ENCODE data around the gene TNFAIP8L3. TPM values are rescaled to one million over a fixed set of nuclear protein-coding genes. Genes with fewer than 3 reads are reported as not detected.

The TNFAIP8L3 gene
- total and polyA plus RNA-seq, 4 donors: 24.5 to 48.4 (median 27.2) TPM

- no peak overlapping the region for H3K27ac ChIP-seq (ENCODE audit: low read depth in 1 of 2, low read length in 2 of 2)
- 30 to 39% methylated on average over 4 of the region's 4 CpGs for WGBS, 2 donors
- DNase-seq: no peak
- no peak overlapping the region for H3K4me3 ChIP-seq (ENCODE audit: low read length in 2 of 2)
- ATAC-seq (ENCODE audit: low FRiP score): no peak
- H3K36me3 ChIP-seq (ENCODE audit: control insufficient read depth in 1 of 2, insufficient read depth in 2 of 2, low read length in 1 of 2): no peaks in the 10 kb centered on the region
- intact Hi-C loops (cut with DNase I): no loop called here
- H3K27me3 ChIP-seq (ENCODE audit: control insufficient read depth in 1 of 2, insufficient read depth in 2 of 2, low read length in 1 of 2): no peaks in the 10 kb centered on the region
- no peaks in the 10 kb centered on the region for H3K9me3 ChIP-seq (ENCODE audit: control insufficient read depth, low read length)
- no peaks in the 10 kb centered on the region for H3K4me1 ChIP-seq (ENCODE audit: control insufficient read depth in 1 of 2, insufficient read depth in 2 of 2, low read length in 2 of 2)
Measured at GRCh38 chr15:51024735-51025453, 69.8 kb downstream of the TNFAIP8L3 start.

DNA sequence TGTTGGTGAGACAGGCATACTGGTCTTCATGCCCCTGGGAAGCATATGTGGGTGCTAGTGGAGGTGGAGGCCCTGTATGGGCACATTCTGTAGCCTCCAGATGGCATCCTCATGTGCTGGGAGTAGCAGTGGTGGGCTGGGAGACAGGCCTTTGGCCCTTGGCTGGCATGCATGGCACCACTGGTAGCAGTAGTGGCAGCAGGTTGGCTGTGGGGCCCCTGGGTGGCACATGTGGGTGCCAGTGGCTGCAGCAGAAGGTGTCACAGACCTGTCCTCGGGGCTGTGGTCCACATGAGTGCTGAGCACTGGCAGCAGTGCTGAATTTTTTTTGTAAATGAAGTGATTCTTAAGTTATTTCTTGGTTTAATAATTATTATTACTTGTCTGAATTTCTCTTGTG, 71.2 kb downstream of the TNFAIP8L3 start:
- WGBS, 2 donors: 98 to 100% methylated on average over 1 of the region's 1 CpG

GRCh38 chr15:51022206-51022605, 72.5 kb downstream of the TNFAIP8L3 start:
- DNase-seq (no peak), ATAC-seq (ENCODE audit: low FRiP score) (no peak)
- no peaks in the 10 kb centered on the region for H3K27me3 ChIP-seq (ENCODE audit: control insufficient read depth in 1 of 2, insufficient read depth in 2 of 2, low read length in 1 of 2)
- H3K4me3 ChIP-seq (ENCODE audit: low read length in 2 of 2): no peak overlapping the region
- H3K36me3 ChIP-seq (ENCODE audit: control insufficient read depth in 1 of 2, insufficient read depth in 2 of 2, low read length in 1 of 2): no peaks in the 10 kb centered on the region
- no peaks in the 10 kb centered on the region for H3K4me1 ChIP-seq (ENCODE audit: control insufficient read depth in 1 of 2, insufficient read depth in 2 of 2, low read length in 2 of 2)
- H3K27ac ChIP-seq (ENCODE audit: low read depth in 1 of 2, low read length in 2 of 2): no peak overlapping the region
- no peaks in the 10 kb centered on the region for H3K9me3 ChIP-seq (ENCODE audit: control insufficient read depth, low read length)
- intact Hi-C loops (cut with DNase I): no loop called here

More for the DNA sequence above, 71.2 kb downstream of the TNFAIP8L3 start:
- no peaks in the 10 kb centered on the region for H3K27me3 ChIP-seq (ENCODE audit: control insufficient read depth in 1 of 2, insufficient read depth in 2 of 2, low read length in 1 of 2)
- intact Hi-C loops (cut with DNase I): no loop called here
- ATAC-seq (ENCODE audit: low FRiP score) (no peak), DNase-seq (no peak)
- no peaks in the 10 kb centered on the region for H3K9me3 ChIP-seq (ENCODE audit: control insufficient read depth, low read length)
- H3K36me3 ChIP-seq (ENCODE audit: control insufficient read depth in 1 of 2, insufficient read depth in 2 of 2, low read length in 1 of 2): no peaks in the 10 kb centered on the region
- H3K27ac ChIP-seq (ENCODE audit: low read depth in 1 of 2, low read length in 2 of 2): no peak overlapping the region
- no peaks in the 10 kb centered on the region for H3K4me1 ChIP-seq (ENCODE audit: control insufficient read depth in 1 of 2, insufficient read depth in 2 of 2, low read length in 2 of 2)
- no peak overlapping the region for H3K4me3 ChIP-seq (ENCODE audit: low read length in 2 of 2)

GRCh38 chr15:51016615-51017014, 78.1 kb downstream of the TNFAIP8L3 start:
- H3K27ac ChIP-seq (ENCODE audit: low read depth in 1 of 2, low read length in 2 of 2): no peak overlapping the region
- WGBS, 2 donors: 3 to 10% methylated on average over 1 of the region's 1 CpG
- no peaks in the 10 kb centered on the region for H3K27me3 ChIP-seq (ENCODE audit: control insufficient read depth in 1 of 2, insufficient read depth in 2 of 2, low read length in 1 of 2)
- no peaks in the 10 kb centered on the region for H3K4me1 ChIP-seq (ENCODE audit: control insufficient read depth in 1 of 2, insufficient read depth in 2 of 2, low read length in 2 of 2)
- H3K36me3 ChIP-seq (ENCODE audit: control insufficient read depth in 1 of 2, insufficient read depth in 2 of 2, low read length in 1 of 2): no peaks in the 10 kb centered on the region
- intact Hi-C loops (cut with DNase I): no loop called here
- H3K9me3 ChIP-seq (ENCODE audit: control insufficient read depth, low read length): no peaks in the 10 kb centered on the region
- no peak for DNase-seq
- no peak overlapping the region for H3K4me3 ChIP-seq (ENCODE audit: low read length in 2 of 2)
- ATAC-seq (ENCODE audit: low FRiP score): no peak

- no peak overlapping the region for H3K4me3 ChIP-seq (ENCODE audit: low read length in 2 of 2)
- no peak overlapping the region for H3K27ac ChIP-seq (ENCODE audit: low read depth in 1 of 2, low read length in 2 of 2)
- intact Hi-C loops (cut with DNase I): no loop called here
- H3K4me1 ChIP-seq (ENCODE audit: control insufficient read depth in 1 of 2, insufficient read depth in 2 of 2, low read length in 2 of 2): no peaks in the 10 kb centered on the region
- H3K36me3 ChIP-seq (ENCODE audit: control insufficient read depth in 1 of 2, insufficient read depth in 2 of 2, low read length in 1 of 2): no peaks in the 10 kb centered on the region
- ATAC-seq (ENCODE audit: low FRiP score): no peak
- no peaks in the 10 kb centered on the region for H3K27me3 ChIP-seq (ENCODE audit: control insufficient read depth in 1 of 2, insufficient read depth in 2 of 2, low read length in 1 of 2)
- no peak for DNase-seq
- H3K9me3 ChIP-seq (ENCODE audit: control insufficient read depth, low read length): no peaks in the 10 kb centered on the region
- WGBS, 2 donors: 48 to 51% methylated on average over 1 of the region's 1 CpG
Measured at GRCh38 chr15:51011212-51011611, 83.5 kb downstream of the TNFAIP8L3 start.

DNA sequence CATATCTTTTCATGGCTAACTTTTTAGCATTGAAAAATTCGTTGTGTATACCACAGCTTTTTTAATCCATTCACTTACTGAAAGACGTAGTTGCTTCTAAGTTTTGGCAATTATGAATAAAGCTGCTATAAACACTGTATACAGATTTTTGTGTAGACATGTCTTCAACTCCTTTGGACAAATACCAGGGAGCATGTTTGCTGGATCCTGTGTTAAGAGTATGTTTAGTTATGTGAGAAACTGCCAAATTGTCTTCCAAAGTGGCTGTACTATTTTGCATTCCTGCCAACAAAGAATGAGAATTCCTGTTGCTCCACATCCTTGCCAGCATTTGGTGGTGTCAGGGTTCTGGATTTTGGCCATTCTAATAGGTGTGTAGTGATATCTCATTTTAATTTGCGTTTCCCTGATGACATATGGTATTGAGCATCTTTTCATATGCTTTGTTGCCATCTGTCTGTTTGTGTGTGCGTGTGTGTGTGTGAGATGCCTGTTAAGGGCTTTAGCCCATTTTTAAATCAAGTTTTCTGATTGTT, 87.5 kb downstream of the TNFAIP8L3 start:
- ATAC-seq (ENCODE audit: low FRiP score) (no peak), DNase-seq (no peak)
- H3K27me3 ChIP-seq (ENCODE audit: control insufficient read depth in 1 of 2, insufficient read depth in 2 of 2, low read length in 1 of 2): no peaks in the 10 kb centered on the region
- H3K36me3 ChIP-seq (ENCODE audit: control insufficient read depth in 1 of 2, insufficient read depth in 2 of 2, low read length in 1 of 2): peaks cover 2 to 3% of the 10 kb centered on the region in 2 donors
- H3K4me3 ChIP-seq (ENCODE audit: low read length in 2 of 2): no peak overlapping the region
- H3K9me3 ChIP-seq (ENCODE audit: control insufficient read depth, low read length): no peaks in the 10 kb centered on the region
- intact Hi-C loops (cut with DNase I): no loop called here
- 84 to 92% methylated on average over 4 of the region's 4 CpGs for WGBS, 2 donors
- no peak overlapping the region for H3K27ac ChIP-seq (ENCODE audit: low read depth in 1 of 2, low read length in 2 of 2)
- H3K4me1 ChIP-seq (ENCODE audit: control insufficient read depth in 1 of 2, insufficient read depth in 2 of 2, low read length in 2 of 2): no peaks in the 10 kb centered on the region

Other genes starting within 250 kb of the TNFAIP8L3 start
- 10 to 100 TPM; 10.4 to 12.6 TPM for gene AP4E1, start 186.2 kb downstream of the TNFAIP8L3 start, total RNA-seq
- gene AP4E1, start 186.2 kb downstream of the TNFAIP8L3 start, polyA plus RNA-seq: 1 to 10 TPM; 2.3 to 4.1 TPM
- gene CYP19A1, start 243.7 kb upstream of the TNFAIP8L3 start, total RNA-seq: 1 to 10 TPM; 3.2 to 4.5 TPM
- gene CYP19A1, start 243.7 kb upstream of the TNFAIP8L3 start, polyA plus RNA-seq: 1 to 10 TPM in 1 of 2 donors, under 1 TPM in 1; 0.77 to 4.8 TPM
- 10 to 100 TPM; 23.0 to 49.2 TPM for gene GLDN, start 246.7 kb upstream of the TNFAIP8L3 start, total RNA-seq
- gene GLDN, start 246.7 kb upstream of the TNFAIP8L3 start, polyA plus RNA-seq: 1 to 10 TPM; 3.0 to 8.8 TPM